Stimulated activated CD4-positive, alpha-beta T cell treated with anti-CD3 and anti-CD28 coated beads, TNF-alpha, amount 100 ng/mL, for 4 hours (primary cell): Measurements from ENCODE around the gene GPR62.

Source experiments
- DNase-seq, 3 experiments: peaks; one replicate each; pipeline ENCODE4 v3.0.0-alpha.2; 2020; ENCODE audit warnings: low read depth in 3 of 3

Gene GPR62

GRCh38 chr3:51937611-51938450, 17.4 kb upstream of the GPR62 start:
- DNase-seq: no peak

- no peak for DNase-seq
These were observed 16.3 kb upstream of the GPR62 start for GRCh38 chr3:51938780-51939425.

GRCh38 chr3:51940648-51941462, 14.3 kb upstream of the GPR62 start:
- no peak for DNase-seq

GRCh38 chr3:51941463-51941797, 13.8 kb upstream of the GPR62 start:
- no peak for DNase-seq

- peak; percentile 98 to 99 (median 99) for DNase-seq
These were observed 13.2 kb upstream of the GPR62 start, which contains the start of the genes PARP3 and RRP9 for GRCh38 chr3:51941798-51942602. Gene PARP3, plus strand, starts transcription at chr3:51942363. Its CDS starts 993 bp downstream, at chr3:51943356. Gene RRP9, minus strand, starts transcription at chr3:51941904. Its CDS starts 37 bp downstream, at chr3:51941867.

GRCh38 chr3:51942603-51943450, 12.4 kb upstream of the GPR62 start:
- DNase-seq: peak; percentile 27 to 45 (median 44)

GRCh38 chr3:51943451-51944391, 11.5 kb upstream of the GPR62 start:
- DNase-seq: no peak

GRCh38 chr3:51944451-51945021, 10.6 kb upstream of the GPR62 start:
- no peak for DNase-seq

- no peak for DNase-seq
These were observed 9.9 kb upstream of the GPR62 start for GRCh38 chr3:51945031-51945840.

- DNase-seq: no peak
These were observed 9.1 kb upstream of the GPR62 start for GRCh38 chr3:51945926-51946705.

GRCh38 chr3:51946796-51947195, 8.4 kb upstream of the GPR62 start:
- DNase-seq: no peak

GRCh38 chr3:51947215-51947900, 7.8 kb upstream of the GPR62 start:
- DNase-seq: no peak

- DNase-seq: no peak
These were observed 7.1 kb upstream of the GPR62 start for GRCh38 chr3:51948016-51948580.

GRCh38 chr3:51949121-51949520, 6.1 kb upstream of the GPR62 start:
- no peak for DNase-seq

GRCh38 chr3:51950899-51951298, 4.3 kb upstream of the GPR62 start:
- no peak for DNase-seq

- no peak for DNase-seq
These were observed 1.7 kb upstream of the GPR62 start for GRCh38 chr3:51953445-51953844.
